Measurements from ENCODE around the gene RMRP.
"Not testable (repeated sequence)": the region's sequence is repeated elsewhere in the genome, so short reads cannot be mapped to it uniquely, and the experiment has no call there.

The RMRP gene

GRCh38 chr9:35664531-35665470 lies 7.0 kb upstream of the RMRP start, which contains the start of gene ARHGEF39:
Gene ARHGEF39 (minus strand): TSS chr9:35665195. CDS start chr9:35665169, 26 bp downstream.
- peak; percentile 90 for DNase-seq

- no peak for DNase-seq
Observed at GRCh38 chr9:35662437-35662836, 4.6 kb upstream of the RMRP start.

DNA sequence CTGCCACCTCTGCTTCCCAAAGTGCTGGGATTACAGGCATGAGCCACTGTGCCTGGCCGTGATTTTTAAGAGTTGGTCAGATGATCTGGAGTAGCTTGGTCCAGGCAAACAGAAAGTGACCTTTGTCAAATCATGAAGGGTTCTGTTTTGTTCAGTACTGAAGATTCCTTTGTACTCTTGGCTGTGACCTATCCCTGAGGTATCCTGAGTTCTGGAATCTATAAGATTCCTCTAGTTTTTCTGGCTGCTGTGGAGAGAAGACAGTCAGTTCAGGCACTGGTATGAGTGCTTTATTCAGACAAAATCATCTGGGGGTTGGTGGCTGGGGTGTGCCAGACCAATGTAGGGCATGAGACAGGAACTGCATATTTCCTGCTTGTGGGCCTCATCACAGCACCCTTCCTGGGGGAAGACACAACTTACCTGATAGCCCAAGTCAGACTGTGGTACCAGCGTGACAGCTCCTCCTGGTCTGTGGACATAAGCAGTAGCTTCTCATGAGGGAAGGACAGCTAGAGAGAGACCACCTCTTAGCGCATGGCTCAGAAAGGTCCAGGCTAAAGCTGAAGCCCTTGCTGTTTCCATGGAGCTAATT lies 4.0 kb upstream of the RMRP start:
- DNase-seq, result no peak

DNA sequence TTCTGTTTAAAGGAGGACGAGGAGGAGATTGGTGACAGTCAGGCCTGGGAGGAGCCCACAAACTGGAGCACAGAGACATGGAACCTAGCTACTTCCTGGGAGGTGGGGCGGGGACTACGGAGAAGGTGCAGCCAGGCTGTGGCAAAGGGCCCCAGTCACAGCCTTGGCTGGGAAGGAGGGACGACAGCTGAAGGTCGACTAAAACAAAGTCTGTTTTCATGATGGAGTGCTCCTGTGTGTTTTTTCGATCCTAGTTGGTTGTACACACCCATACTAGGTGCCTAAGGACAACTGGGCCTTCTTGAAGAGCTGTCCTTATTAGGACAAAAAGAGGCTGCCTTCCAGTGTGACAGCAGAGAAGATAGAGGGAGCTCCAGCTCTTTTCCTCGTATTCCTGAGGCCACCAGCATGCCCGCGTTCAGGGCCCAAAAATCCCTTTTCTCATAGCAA lies 3.2 kb upstream of the RMRP start:
- DNase-seq, result no peak

DNA sequence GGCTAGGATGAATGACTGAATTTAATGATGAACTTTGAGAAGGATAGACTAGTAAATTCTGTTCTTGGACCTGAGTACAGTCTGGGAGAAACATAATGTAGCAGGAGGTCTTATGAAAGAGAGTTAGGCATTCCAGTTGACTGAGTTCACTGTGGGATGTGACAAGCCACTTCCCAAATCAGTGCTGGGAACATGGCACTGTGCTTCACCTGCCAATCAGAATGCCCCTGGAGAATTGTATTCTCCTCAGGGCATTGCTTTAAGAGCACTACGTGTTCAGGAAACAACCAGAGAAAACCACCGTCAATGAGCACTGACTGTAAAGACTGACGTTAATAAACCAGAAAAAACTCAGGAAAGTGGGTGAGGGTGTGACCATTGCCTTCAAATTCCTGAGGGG lies 1.5 kb upstream of the RMRP start:
- DNase-seq, result no peak

DNA sequence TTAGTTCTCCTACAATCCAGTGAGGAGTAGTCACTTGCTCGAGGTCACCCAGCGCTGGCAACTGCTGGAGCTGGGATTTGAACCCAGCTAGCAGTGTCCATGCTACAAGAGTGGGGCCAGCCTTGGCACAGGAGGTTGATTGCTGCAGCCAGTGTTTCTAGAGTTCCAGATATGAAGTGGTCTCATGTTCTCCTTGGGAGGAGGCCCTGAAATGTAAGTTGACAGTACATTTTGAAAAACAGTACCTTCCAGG lies 1.1 kb upstream of the RMRP start:
- DNase-seq, result peak; percentile 52

DNA sequence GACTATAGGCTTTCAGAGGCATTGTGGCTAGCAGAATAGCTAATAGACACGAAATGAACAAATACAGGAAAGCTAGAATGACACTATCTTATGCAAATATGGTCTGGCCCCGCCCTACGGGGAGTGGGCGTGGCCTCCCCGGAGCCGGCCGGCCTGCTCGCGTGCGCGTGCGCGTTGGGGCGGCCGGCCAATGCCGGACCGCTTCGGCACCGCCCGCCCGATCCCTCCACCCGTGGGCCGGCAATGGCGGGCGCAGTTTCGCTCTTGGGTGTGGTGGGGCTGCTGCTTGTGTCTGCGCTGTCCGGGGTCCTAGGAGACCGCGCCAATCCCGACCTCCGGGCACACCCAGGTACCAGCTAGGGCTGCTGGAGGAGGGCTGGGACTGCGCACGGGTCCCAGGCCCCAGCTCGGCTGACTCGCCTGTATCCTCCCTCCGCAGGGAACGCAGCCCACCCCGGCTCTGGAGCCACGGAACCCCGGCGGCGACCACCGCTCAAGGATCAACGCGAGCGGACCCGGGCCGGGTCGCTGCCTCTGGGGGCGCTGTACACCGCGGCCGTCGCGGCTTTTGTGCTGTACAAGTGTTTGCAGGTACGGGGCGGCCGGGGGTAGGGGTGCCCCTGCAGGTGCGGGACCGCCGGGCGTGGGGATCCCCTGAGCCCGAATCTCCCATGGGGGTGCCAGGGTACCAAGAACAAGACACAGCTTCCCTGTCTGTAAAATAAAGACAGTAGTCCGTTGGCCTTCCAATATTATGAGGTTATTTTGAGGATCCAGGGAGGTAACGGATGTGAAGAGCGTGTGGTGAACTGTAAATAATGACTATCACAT lies 533 bp upstream of the RMRP start, which contains the start of gene CCDC107:
CCDC107 (plus strand) TSS at position 156 of the 831 bp plus-strand sequence; CDS start at position 244, 88 bp downstream.
- DNase-seq, result peak; percentile 93

GRCh38 chr9:35656831-35657545 lies 831 bp downstream of the RMRP start:
- DNase-seq, result no peak

- no peak for DNase-seq
Observed at GRCh38 chr9:35656348-35656747, 1.5 kb downstream of the RMRP start.

DNA sequence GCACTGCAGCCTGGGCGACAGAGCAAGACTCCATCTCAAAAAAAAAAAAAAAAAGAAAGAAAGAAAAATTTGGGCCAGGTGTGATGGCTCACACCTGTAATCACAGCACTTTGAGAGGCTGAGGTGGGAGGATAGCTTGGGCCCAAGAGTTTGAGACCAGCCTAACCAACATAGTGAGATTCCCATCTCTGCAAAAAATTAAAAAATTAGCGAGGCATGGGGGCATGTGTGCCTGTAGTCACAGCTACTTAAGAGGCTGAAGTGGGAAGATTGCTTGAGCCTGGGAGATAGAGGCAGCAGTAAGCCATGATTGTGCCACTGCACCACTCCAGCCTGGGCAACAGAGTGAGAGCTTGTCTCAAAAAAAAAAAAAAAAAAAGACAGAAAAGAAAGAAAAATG lies 4.2 kb downstream of the RMRP start:
- DNase-seq, result no peak

GRCh38 chr9:35652829-35653209 lies 5.0 kb downstream of the RMRP start:
- no peak for DNase-seq

- DNase-seq, result no peak
Observed at GRCh38 chr9:35651956-35652828, 5.6 kb downstream of the RMRP start.

DNA sequence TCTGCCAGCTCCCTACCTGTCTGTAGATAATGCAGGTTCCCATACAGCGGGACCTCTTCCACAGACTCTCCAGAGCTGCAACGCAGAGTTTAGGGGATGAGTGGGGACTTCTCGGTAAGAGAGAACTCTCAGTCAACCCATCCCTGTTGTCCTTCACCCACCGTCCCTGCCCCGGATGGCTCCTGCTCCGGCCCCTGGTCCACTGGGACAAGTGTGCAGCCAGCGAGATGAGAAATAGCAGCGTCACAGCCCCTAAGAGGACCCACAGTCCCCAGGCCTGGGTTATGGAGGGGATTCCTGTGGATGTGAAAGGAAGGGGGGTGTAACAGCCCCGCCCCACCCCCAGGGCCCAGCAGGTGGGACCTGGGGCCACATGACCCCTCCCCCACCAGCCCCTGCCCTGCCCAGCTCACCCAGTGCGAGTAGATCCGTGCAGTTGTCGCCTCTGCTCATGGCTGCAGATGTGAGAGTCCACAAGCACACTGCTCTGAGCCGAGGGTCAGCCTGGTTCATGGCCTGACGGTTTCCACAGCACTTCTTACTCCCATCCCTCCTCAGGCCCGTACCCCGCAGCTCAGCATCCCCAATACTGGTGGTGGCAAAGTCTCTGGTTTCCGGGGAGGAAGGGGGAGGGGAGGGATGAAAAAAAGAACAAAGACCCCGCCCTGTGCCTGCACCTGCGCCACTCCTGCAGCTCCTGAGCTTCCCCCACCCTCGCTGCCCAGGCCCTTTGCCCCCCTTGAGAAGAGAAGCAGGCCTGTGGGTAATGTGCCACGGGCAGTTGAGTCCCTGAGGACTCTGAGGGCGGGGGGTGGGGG lies 7.3 kb downstream of the RMRP start, which contains the start of gene SIT1:
SIT1 (minus strand) TSS at position 591 of the 818 bp plus-strand sequence; CDS start at position 513, 78 bp downstream.
- no peak for DNase-seq

GRCh38 chr9:35649431-35650340 lies 8.1 kb downstream of the RMRP start:
- no peak for DNase-seq

GRCh38 chr9:35646533-35647265 lies 11.1 kb downstream of the RMRP start:
- peak; percentile 96 for DNase-seq

DNA sequence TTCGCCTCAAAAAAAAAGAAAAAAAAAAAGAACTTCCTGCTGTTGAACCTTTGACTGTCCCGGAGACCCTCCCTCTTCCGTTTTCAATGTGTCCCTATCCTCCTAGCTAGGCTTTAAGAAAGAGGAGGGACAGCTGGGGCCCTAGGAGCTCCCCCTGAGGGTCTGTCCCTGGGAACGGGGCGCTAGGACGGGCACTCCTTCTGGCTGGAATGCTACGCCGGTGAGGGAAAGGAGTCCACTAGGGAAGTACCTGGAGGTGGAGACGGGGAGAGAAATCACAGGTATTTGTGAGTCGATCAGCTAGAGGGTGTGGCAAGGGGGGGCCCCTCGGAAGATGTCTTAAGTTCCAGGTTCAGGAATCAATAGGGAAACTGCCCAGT lies 11.7 kb downstream of the RMRP start:
- DNase-seq, result peak; percentile 63

- DNase-seq, result not testable (repeated sequence)
Observed at GRCh38 chr9:35645736-35646135, 12.1 kb downstream of the RMRP start.

GRCh38 chr9:35643046-35643445 lies 14.8 kb downstream of the RMRP start:
- no peak for DNase-seq

GRCh38 chr9:35641478-35641877 lies 16.3 kb downstream of the RMRP start:
- DNase-seq, result not testable (repeated sequence)

Measured in femur (tissue), 1 donor.